PC-9 (cell line): ENCODE data around the gene ERCC5. TPM values are rescaled to one million over a fixed set of nuclear protein-coding genes. Genes with fewer than 3 reads are reported as not detected.

Experiments
- BruUV-seq: library from RNA; stranded (reverse); fragments of 400-500 nt; replicated peaks from 2 replicates; lab custom pipeline; 2021; lab: Mats Ljungman, UMichigan
- CTCF ChIA-PET: fragments of 300-600 bp; sonication (Branson Sonifier 250); formaldehyde crosslinking; loops from one replicate; lab custom pipeline; 2022; ENCODE audit warnings: antibody characterized with exemption; lab: Charles Lee
- POLR2A ChIA-PET: fragments of 300-600 bp; sonication (Branson Sonifier 250); formaldehyde crosslinking; loops from one replicate; lab custom pipeline; 2022; ENCODE audit warnings: antibody characterized with exemption; ENCODE audit not compliant: unreplicated experiment; lab: Charles Lee
- DNase-seq, 2 experiments: peaks; one replicate each; pipeline versions ENCODE4 v3.0.0 to v3.0.0-alpha.2; 2015 to 2022; ENCODE audit warnings: mixed read lengths in 1 of 2
- H2AFZ ChIP-seq: fragments of 200-600 bp; sonication (generic); 2 replicates; pipeline ENCODE4 v1.8.1; 2017; ENCODE audit warnings: antibody characterized with exemption
- H3F3A ChIP-seq: fragments of 200-600 bp; sonication (generic); 2 replicates; pipeline ENCODE4 v1.8.1; 2017; ENCODE audit warnings: antibody characterized with exemption, mild to moderate bottlenecking, low read depth; ENCODE audit not compliant: insufficient read depth
- H3K27ac ChIP-seq: fragments of 200-600 bp; sonication (generic); 2 replicates; pipeline ENCODE4 v1.6.1; 2016; ENCODE audit warnings: mixed run types
- H3K27me3 ChIP-seq: fragments of 200-600 bp; sonication (generic); 2 replicates; pipeline ENCODE4 v1.6.1; 2016; ENCODE audit warnings: low read depth, mixed run types; ENCODE audit not compliant: insufficient read depth
- H3K36me3 ChIP-seq: fragments of 200-600 bp; sonication (generic); 2 replicates; pipeline ENCODE4 v1.6.1; 2016; ENCODE audit warnings: low read depth, mixed run types
- H3K4me1 ChIP-seq: fragments of 200-600 bp; sonication (generic); replicated peaks from 2 replicates; pipeline ENCODE4 v1.6.1; 2016; ENCODE audit warnings: mixed run types; ENCODE audit not compliant: insufficient read depth
- H3K4me2 ChIP-seq: fragments of 200-600 bp; sonication (generic); 2 replicates; pipeline ENCODE4 v1.6.1; 2017; ENCODE audit warnings: mixed run types
- H3K4me3 ChIP-seq: fragments of 200-600 bp; sonication (generic); 2 replicates; pipeline ENCODE4 v1.6.1; 2016; ENCODE audit warnings: mixed run types
- H3K79me2 ChIP-seq: fragments of 200-600 bp; sonication (generic); 2 replicates; pipeline ENCODE4 v1.6.1; 2017; ENCODE audit warnings: low read depth, mixed run types
- H3K9me2 ChIP-seq: fragments of 200-600 bp; sonication (generic); 2 replicates; pipeline ENCODE4 v1.8.1; 2017; ENCODE audit warnings: mild to moderate bottlenecking; ENCODE audit not compliant: insufficient read depth
- H3K9me3 ChIP-seq: fragments of 200-600 bp; sonication (generic); 2 replicates; pipeline ENCODE4 v1.8.1; 2016; ENCODE audit warnings: low read depth; ENCODE audit not compliant: insufficient read depth
- H4K20me1 ChIP-seq: fragments of 200-600 bp; sonication (generic); 2 replicates; pipeline ENCODE4 v1.8.1; 2017; ENCODE audit not compliant: insufficient read depth
- CTCF ChIP-seq: fragments of 200-600 bp; sonication (generic); conservative IDR thresholded peaks from 2 replicates; pipeline ENCODE4 v1.6.1; 2017; ENCODE audit warnings: mixed run types, antibody characterized with exemption, mild to moderate bottlenecking, moderate library complexity
- EZH2 ChIP-seq: fragments of 200-600 bp; sonication (generic); IDR thresholded peaks from 2 replicates; pipeline ENCODE4 v1.8.0; 2017; ENCODE audit warnings: antibody characterized with exemption, low read depth
- intact Hi-C: fragments of 100-400 bp; cut with micrococcal nuclease; formaldehyde crosslinking; loops from one replicate; pipeline ENCODE4 v1.10.0; 2022; ENCODE audit not compliant: unreplicated experiment
- total RNA-seq: library from RNA; stranded (reverse); gene quantifications from 2 replicates; pipeline ENCODE4 v1.2.3, GENCODE V29; 2021

Gene ERCC5
- total RNA-seq, 1 experiment from 2014 or later = 33.9 TPM

- no peak overlapping the region for H2AFZ ChIP-seq
- H3K79me2 ChIP-seq = no peaks in the 10 kb centered on the region
- H3F3A ChIP-seq = peaks cover 8% of the 10 kb centered on the region; the same call in 1 of the 2 replicates
- ChIA-PET CTCF (no interaction called here), POLR2A (no interaction called here)
- intact Hi-C loops = no loop called here
- no TSS peak for BruUV-seq
- no peaks in the 10 kb centered on the region for H3K9me3 ChIP-seq
- peaks cover 9% of the 10 kb centered on the region for H3K4me1 ChIP-seq
- H3K9me2 ChIP-seq = 0 out of 2 replicates have a peak, but pooled peaks cover 5% of the 10 kb centered on the region
- H3K36me3 ChIP-seq = no peaks in the 10 kb centered on the region
- no peak overlapping the region for H3K27ac ChIP-seq
- H3K4me2 ChIP-seq = no peak overlapping the region
- no peak for TF ChIP-seq EZH2
- TF ChIP-seq CTCF = peak; percentile 88
- H4K20me1 ChIP-seq = no peaks in the 10 kb centered on the region
- no peaks in the 10 kb centered on the region for H3K27me3 ChIP-seq
- DNase-seq = peak in 1 of 2 experiments; percentile 9
- no peak overlapping the region for H3K4me3 ChIP-seq
These were observed 58.0 kb downstream of the ERCC5 start for GRCh38 chr13:102903659-102904407.

GRCh38 chr13:102904408-102904862 lies 58.6 kb downstream of the ERCC5 start:
- Histone ChIP-seq H3K27me3 (no peaks in the 10 kb centered on the region), H3K79me2 (no peaks in the 10 kb centered on the region), H3F3A (peaks cover 8% of the 10 kb centered on the region; the same call in 1 of the 2 replicates), H2AFZ (no peak overlapping the region), H3K9me2 (no peaks in the 10 kb centered on the region), H3K27ac (no peak overlapping the region), H4K20me1 (no peaks in the 10 kb centered on the region), H3K4me1 (peaks cover 9% of the 10 kb centered on the region), H3K36me3 (no peaks in the 10 kb centered on the region), H3K9me3 (peaks cover under 1% of the 10 kb centered on the region; the same call in 1 of the 2 replicates), H3K4me3 (no peak overlapping the region), H3K4me2 (no peak overlapping the region)
- TF ChIP-seq EZH2 = no peak
- no peak for TF ChIP-seq CTCF
- BruUV-seq = no TSS peak
- ChIA-PET POLR2A (no interaction called here), CTCF (no interaction called here)
- DNase-seq = peak; percentile 9 to 46
- intact Hi-C loops = no loop called here

- POLR2A ChIA-PET = no interaction called here
- Histone ChIP-seq H3K4me2 (no peak overlapping the region), H3K9me3 (peaks cover 6% of the 10 kb centered on the region; the same call in 1 of the 2 replicates), H2AFZ (no peak overlapping the region), H3K9me2 (no peaks in the 10 kb centered on the region), H4K20me1 (no peaks in the 10 kb centered on the region), H3K27me3 (no peaks in the 10 kb centered on the region), H3K4me3 (no peak overlapping the region), H3K27ac (no peak overlapping the region), H3F3A (peaks cover 20% of the 10 kb centered on the region), H3K4me1 (peaks cover 24% of the 10 kb centered on the region), H3K79me2 (no peaks in the 10 kb centered on the region), H3K36me3 (no peaks in the 10 kb centered on the region)
- TF ChIP-seq EZH2 = no peak
- no peak for TF ChIP-seq CTCF
- BruUV-seq = no TSS peak
- intact Hi-C loops = no loop called here
- peak in 1 of 2 experiments; percentile 21 for DNase-seq
- CTCF ChIA-PET = interaction anchor here (0.6 kb wide), 1 partner anchor 329 kb away, joined by 3 read pairs; no protein-coding TSS in a partner anchor
These were observed 60.3 kb downstream of the ERCC5 start for GRCh38 chr13:102905905-102906771.
